GM18499 (cell line): ENCODE measurements around the gene DNMT3L.
"Not testable (repeated sequence)": the region's sequence is repeated elsewhere in the genome, so short reads cannot be mapped to it uniquely, and the experiment has no call there.

Experiments
- ATAC-seq: cut with Tn5 transposase; IDR thresholded peaks from one replicate; pipeline ENCODE4 v1.9.1; 2021; ENCODE audit warnings: moderate number of reproducible peaks; ENCODE audit not compliant: insufficient read depth, unreplicated experiment

Gene DNMT3L

DNA sequence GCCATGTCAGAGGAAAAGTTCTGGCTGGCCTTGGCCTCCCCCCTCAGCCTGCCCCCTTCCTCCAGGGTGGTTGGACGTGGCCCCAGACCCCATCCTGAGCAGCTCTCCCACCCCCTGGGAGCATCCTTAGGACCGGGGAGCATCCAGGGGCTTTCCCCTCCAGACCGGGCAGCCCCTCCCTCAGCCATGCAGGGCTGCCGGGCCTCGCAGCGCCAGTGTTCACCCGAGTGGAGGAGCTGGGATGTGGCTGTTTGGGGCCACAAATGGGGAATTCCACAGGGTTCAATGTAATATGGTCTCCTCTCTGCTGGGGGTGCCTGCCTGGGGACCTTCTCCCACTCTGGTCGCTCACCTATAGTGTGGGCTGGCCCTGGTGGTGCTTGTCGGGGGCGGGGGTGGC lies 33.9 kb upstream of the DNMT3L start:
- no peak for ATAC-seq

DNA sequence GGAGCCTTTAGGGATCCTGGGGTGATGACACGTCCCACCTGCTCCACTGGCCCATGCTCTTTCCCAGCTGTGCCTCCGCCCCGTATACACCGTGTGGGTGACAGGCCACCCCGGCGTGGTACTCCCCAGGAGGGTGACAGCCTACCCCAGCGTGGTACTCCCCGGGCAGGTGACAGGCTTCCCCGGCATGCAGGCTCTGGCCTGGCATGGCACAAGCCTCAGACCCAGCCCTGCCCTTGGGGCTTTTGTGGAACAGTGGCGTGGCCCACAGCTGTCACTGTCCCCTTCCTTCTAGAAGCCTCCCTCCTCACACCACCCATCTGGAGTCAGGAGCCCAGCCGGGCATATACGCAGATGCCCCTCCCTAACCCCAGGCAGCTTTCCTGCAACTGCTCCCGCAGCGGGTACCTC lies 33.5 kb upstream of the DNMT3L start:
- no peak for ATAC-seq

DNA sequence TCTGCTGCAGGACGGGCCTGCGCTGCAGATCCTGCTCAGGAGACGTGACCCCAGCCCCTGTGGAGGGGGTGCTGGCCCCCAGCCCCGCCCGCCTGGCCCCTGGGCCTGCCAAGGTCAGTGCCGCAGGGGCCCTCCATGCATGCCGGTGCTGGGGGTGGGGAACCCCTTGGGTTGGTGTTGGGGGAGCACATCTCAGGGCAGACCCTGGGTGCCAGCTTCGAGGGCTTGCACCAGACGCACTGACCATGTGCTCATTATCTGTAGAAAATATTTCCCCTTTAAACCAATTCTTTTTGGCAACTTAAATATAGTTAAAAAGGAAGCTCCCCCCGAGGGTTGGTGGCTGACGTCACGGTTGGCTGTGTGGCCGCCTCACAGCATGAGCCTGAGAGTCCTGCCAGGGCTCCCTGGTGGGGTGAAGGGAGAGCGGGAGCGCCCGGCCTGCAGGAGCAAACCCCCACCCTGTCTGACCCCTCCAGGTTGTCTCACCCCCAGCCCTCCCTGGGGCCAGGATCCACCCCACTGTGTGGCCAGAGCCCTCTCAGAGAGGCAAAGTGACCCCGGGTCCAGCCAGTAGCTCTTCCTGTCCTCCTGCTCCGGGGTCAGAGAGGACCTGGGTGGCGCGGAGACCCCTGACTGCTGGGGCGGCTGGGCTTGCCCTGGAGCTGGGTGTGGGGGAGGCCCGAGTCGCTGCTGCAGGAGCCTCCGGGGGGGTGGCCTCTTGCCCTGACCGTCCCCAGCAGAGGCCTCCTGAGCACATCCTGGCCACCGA lies 32.9 kb upstream of the DNMT3L start:
- no peak for ATAC-seq

DNA sequence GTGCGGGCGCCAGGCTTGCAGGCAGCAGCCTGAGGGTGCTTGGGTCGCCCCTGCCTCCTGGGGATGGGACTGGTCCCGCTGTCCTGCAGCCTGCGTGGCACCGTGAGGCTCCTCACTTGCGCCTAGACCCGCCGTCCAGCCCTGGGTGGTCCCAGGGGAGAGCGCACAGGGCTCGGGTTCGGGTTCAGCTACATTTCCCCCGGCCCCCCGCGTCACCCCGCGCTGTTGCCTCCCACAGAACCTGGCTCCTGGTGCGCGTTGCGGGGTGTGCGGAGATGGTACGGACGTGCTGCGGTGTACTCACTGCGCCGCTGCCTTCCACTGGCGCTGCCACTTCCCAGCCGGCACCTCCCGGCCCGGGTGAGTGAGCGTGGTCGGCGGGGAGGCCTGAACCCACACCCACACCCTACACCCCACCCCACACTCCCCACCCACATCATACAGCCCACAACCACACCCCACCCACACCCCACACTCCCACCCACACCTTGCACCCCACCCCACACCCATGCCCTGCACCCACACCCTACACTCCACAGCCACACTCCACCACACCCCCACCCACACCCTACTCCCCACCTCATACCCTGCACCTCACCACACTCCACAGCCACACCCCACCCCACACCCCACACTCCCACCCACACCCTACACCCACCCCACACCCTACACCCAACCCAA lies 32.0 kb upstream of the DNMT3L start:
- ATAC-seq = no peak

DNA sequence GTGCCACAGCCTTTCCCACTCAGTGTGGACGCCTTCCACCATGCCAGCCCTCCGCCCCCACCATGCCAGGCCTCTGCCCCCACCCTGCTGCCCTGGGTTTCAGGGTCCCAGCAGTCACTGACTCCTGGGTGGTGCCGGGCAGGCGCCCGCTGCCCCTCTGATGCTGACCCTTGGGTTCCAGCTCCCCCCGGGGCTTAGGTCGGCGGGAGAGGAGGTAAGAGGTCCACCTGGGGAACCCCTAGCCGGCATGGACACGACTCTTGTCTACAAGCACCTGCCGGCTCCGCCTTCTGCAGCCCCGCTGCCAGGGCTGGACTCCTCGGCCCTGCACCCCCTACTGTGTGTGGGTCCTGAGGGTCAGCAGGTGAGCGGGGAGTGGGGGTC lies 31.1 kb upstream of the DNMT3L start:
- ATAC-seq = no peak

DNA sequence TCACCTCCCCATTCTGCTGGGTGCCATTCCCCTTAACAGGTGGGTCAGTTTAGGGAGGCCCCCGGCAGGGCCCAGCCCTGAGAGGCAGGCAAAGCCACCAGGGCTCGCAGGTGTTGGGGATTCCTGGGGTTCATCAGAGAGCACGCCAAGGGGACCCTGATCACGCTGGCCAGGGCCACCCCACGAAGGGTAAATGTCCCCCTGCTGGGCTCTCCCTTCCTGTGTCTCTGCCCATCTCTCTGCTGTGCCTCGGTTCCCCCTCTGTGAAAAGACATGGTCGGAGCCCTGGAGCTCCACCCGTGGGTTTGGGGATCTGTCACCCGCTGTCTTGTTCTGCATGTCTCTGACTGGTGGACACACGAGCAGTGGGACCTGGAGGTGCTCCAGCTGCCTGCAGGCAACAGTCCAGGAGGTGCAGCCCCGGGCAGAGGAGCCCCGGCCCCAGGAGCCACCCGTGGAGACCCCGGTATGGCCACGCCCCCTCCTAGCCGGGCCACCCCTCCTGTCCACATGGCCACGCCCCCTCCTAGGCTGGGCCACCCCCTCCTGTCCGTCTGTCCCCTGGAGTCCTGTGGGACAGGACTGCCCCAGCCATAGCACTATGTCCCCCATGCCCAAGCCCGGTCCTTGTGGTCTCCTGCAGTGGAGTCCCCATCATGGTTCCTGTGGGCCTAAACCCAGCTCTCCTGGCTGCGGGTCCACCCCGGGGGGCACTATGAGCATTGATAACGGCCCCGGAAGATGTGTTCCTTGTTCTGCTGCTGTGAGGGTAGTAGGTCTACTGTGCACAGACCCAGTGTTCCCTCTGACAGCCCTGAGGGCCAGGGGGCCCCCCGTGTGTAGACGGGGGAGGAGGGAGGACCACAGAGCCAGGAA lies 30.5 kb upstream of the DNMT3L start:
- ATAC-seq = no peak

DNA sequence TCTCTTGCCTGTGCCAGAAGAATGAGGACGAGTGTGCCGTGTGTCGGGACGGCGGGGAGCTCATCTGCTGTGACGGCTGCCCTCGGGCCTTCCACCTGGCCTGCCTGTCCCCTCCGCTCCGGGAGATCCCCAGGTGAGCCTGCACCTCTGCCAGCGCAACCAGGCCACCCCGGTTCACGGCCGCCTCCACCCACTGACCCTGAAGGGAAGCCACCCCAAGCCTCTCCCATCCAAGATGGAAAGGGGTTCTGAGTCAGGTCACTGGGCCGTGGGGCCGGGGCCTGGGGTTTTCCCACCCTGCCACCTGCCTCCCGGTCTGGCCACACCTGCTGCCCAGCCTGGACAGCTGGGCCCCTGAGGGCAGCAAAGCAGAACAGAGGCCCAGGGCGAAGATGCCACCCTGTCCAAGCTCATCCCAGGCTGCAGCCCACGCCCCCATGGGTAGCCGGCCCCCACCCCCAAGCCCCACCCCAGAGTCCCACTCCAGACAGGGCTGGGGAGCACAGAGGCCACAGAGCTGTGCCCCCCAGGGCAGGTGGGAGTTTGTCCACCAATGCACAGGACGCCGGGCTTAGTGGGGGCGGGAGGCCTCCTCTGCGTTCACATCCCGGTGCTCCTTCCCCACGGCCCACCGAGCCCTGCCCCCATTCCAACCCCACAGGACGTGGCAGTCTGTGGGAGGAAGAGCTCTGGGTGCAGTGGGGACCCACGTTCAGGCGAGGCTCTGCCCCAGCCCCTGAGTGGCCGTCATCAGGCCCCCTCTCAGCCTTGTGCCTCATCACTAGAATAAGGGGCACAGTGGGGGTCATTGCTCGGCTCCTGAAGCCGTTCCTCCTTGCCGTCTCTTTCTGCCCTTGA lies 29.6 kb upstream of the DNMT3L start:
- no peak for ATAC-seq

DNA sequence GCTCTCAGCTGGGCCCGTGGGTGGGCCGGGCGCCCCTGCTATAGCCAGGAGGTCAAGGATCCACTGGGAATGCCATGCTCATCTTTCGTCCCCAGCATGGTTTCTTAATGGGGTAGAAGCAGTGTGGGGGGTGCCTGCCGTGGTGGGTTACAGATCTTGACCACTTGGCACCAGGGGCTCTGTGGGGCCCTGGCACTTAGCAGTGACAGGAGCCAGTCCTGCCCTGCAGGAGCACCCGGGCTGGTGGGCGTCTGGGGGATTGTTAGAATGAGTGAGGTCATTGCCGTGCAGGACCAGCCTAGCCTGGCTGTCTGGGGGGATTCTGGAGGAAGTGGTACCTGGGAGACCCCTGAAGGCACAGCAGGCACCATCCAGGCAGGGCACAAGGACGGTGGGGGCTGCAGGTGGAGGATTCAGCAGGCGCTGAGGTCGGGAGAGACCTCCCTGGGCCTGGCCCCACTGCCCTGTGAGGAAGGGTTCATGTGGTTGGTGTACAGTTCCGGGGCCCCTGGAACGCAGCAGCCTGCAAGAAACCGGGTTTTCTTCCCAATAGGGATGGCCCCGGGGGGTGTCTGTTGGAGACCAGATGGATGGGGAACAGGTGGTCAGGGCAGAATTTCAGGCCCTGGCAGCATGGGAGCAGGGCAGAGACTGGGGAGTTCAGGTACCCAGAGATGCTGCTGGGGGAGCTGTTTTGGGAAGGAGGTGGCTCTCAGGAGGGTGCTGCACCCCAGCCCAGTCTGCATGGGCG lies 28.8 kb upstream of the DNMT3L start:
- ATAC-seq = no peak

DNA sequence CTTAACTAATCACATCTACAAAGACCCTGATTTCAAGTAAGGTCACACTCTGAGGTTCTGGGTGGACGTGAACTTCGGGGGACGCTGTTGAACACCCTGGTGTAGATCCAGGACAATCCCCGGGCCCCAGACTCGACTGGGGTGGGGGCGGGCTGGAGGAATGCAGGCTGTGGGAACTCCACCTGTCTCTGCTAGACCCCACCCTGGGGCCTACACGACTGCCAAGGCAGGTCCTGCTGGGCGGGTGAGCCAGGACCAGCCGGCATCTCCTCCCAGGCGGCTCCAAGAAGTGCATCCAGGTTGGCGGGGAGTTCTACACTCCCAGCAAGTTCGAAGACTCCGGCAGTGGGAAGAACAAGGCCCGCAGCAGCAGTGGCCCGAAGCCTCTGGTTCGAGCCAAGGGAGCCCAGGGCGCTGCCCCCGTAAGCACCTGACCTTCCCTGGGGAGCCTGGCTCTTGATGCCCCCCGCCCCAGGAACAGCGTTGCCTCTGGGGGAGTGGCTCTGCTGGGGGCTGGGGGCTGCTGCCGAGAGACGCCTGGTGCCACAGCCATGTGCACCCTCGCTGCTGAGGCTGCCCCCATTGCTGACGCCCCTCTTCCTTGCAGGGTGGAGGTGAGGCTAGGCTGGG lies 27.8 kb upstream of the DNMT3L start:
- no peak for ATAC-seq

DNA sequence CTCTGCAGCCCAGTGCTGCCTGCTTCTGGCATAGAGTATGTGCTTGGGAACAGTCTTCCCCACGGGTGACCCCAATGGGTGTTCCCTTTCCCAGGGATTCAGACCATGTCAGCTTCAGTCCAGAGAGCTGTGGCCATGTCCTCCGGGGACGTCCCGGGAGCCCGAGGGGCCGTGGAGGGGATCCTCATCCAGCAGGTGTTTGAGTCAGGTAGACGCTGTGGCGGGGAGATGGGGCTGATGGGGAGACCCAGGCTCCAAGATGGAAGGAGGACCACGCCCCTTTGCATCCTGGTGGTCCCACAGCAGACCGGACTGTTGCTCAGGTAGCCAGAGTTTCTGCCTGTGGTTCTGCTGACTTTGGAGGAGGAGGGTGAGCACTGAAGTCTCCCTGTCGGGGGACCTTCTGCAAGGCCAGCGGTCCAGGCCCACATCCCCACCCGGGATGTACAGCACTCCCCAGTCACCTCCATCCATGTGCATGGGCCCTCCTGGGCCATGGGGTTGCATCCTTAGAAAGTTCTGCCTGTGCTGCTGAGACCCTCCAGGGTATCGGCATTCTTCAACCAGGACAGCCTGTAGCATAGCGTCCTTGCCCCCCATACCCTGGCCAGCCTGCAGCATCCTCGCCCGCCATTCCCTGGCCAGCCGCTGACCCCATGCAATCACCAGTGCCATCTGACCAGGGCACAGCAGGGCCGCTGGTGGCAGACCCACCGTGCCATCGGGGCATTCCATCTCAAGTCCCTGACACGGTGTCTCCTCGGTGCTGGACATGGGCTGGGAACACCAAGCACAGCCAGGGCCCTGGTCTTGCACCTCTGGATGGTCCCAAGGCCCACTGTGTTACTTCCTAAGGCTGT lies 26.8 kb upstream of the DNMT3L start:
- no peak for ATAC-seq

DNA sequence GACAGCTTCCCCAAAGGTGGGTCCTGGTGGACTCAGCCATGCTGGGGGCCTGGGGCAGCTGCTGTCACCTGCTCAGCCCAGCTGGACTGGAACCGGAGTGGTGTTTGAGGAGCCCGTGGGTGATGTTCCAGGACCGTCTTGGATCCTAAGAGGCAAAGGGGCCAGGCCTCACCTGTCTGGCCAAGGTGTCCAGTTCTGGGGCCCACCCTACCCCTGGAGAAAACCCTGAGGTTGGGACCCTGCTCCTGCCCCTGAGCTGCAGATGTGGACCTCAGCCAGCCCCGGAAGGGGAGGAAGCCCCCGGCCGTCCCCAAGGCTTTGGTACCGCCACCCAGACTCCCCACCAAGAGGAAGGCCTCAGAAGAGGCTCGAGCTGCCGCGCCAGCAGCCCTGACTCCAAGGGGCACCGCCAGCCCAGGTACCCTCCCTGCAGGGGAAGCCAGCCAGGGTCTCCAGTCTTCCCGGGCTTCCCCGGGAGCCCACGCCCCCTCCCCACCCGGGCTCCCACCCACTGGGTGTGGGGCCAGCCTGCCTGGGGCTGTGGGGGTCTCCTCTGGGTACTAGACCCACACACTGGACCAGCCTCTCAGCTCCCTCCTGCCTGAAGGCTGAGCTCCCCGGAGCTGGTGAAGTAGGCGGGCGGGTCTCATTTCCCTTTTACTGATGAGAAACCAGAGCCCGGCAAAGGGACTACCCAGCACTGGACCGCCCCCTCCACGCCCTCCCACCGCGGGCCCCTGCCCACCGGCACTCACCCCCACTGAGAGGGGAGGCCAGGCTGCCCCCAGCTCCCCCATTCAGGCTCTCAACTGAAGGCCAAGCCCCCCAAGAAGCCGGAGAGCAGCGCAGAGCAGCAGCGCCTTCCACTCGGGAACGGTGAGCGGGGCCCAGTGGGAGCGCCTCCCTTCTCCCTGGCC lies 25.3 kb upstream of the DNMT3L start:
- ATAC-seq = no peak

DNA sequence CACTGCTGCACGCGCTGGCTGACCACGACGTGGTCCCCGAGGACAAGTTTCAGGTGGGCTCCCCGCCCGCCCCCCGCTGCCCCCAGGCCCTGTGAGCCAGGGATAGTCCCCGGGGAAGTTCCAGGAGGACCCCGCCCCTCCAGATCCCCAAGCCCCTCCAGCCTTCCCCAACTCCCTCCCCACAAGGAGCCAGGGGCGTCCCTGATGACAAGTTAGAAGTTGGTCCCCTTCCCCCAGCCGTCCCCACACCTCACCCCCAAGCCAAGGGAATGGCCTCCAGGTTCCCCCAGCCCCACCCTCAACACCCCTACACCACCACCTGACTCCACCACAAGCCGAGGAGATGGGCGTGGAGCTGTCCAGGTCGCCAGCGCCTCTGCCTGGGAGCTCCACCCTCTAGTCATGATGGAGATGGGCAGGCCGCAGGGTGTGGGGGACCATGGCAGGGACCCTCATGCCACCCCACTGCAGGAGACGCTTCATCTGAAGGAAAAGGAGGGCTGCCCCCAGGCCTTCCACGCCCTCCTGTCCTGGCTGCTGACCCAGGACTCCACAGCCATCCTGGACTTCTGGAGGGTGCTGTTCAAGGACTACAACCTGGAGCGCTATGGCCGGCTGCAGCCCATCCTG lies 24.5 kb upstream of the DNMT3L start:
- no peak for ATAC-seq

DNA sequence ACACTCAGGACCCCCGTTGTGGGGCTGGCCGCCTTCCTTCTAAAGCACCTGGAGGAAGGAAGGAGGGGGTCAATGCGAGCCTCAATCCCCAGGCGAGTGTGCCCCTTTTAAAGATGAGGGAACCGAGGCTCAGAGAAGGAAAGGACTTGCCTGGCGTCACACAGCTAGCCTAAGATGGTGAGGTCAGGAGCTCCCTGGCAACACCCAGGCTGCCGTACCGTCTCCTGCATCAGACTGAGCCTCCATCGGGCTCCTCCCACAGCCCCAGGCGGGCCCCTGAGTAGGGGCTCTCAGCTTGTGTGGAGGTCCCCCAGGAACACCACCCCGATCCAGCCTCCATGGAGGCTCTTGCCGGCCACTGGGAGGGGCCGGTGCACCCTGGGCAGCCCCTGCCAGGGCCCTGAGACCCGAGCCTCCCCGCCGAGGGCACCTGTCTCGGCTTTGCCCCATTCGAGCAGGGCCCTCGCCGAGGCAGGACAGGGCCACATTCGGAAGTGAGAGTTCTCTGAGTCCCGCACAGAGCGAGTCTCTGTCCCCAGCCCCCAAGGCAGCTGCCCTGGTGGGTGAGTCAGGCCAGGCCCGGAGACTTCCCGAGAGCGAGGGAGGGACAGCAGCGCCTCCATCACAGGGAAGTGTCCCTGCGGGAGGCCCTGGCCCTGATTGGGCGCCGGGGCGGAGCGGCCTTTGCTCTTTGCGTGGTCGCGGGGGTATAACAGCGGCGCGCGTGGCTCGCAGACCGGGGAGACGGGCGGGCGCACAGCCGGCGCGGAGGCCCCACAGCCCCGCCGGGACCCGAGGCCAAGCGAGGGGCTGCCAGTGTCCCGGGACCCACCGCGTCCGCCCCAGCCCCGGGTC lies 23.7 kb upstream of the DNMT3L start, which contains the start of gene AIRE:
Gene AIRE, plus strand, starts transcription at position 739 of the 855 bp plus-strand sequence. CDS start 131 bp downstream, outside the sequence.
- no peak for ATAC-seq

DNA sequence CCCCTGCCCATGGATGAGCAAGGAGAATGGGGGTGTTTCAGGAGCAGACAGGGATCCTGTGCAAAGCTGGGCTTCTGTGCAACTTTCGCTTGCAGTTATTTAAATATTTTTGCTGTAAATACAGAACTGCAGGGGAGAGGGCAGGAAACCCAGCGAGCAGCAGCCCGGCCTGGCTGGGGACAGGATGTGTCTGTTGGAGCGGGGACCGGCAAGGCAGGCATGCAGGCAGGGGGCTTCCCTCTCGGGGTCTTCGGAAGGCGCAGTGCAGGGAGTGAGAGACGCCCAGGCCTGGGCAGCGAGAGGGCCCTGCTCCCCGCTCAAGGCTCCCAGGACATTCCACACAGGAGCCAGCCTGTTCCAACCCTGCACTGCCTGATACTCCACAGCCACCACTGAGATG lies 22.3 kb upstream of the DNMT3L start:
- ATAC-seq = no peak

DNA sequence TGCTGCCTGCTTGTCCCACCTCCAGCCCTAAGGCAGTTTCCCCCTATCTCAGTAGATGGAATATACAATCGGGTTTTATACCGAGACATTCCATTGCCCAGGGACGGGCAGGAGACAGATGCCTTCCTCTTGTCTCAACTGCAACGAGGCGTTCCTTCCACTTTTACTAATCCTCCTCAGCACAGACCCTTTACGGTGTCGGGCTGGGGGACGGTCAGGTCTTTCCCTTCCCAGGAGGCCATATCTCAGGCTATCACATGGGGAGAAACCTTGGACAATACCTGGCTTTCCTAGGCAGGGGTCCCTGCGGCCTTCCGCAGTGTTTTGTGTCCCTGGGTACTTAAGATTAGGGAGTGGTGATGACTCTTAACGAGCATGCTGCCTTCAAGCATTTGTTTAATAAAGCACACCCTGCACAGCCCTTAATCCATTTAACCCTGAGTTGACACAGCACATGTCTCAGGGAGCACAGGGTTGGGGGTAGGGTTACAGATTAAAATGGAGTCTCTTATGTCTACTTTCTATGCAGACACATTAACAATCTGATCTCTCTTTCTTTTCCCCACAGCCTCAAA lies 21.6 kb upstream of the DNMT3L start:
- ATAC-seq = not testable (repeated sequence)
